KMS-11 (cell line): ENCODE data around the gene ISCU.

ENCODE experiments used
- H2AFZ ChIP-seq: fragments of 200-600 bp; sonication (generic); 2 replicates; pipeline ENCODE4 v1.6.1; 2016; ENCODE audit warnings: antibody characterized with exemption, mixed run types, low read depth
- H3K27ac ChIP-seq: fragments of 200-600 bp; sonication (generic); 2 replicates; pipeline ENCODE4 v1.6.1; 2016; ENCODE audit warnings: mild to moderate bottlenecking, mixed run types
- H3K27me3 ChIP-seq: fragments of 200-600 bp; sonication (generic); 2 replicates; pipeline ENCODE4 v1.6.1; 2017; ENCODE audit warnings: mild to moderate bottlenecking, low read depth, mixed run types, moderate library complexity; ENCODE audit not compliant: insufficient read depth
- H3K36me3 ChIP-seq: fragments of 200-600 bp; sonication (generic); 2 replicates; pipeline ENCODE4 v1.6.1; 2017; ENCODE audit warnings: mild to moderate bottlenecking, mixed run types; ENCODE audit not compliant: insufficient read depth
- H3K4me1 ChIP-seq: fragments of 200-600 bp; sonication (generic); 2 replicates; pipeline ENCODE4 v1.6.1; 2016; ENCODE audit warnings: mild to moderate bottlenecking, low read depth, mixed run types; ENCODE audit not compliant: poor library complexity, severe bottlenecking
- H3K4me2 ChIP-seq: fragments of 200-600 bp; sonication (generic); 2 replicates; pipeline ENCODE4 v1.7.0; 2016; ENCODE audit warnings: mild to moderate bottlenecking, mixed run types
- H3K4me3 ChIP-seq: fragments of 200-600 bp; sonication (generic); IDR thresholded peaks from 2 replicates; pipeline ENCODE4 v1.6.1; 2017; ENCODE audit warnings: low read depth, low read length, mixed read lengths; ENCODE audit not compliant: insufficient read depth
- H3K79me2 ChIP-seq: fragments of 200-600 bp; sonication (generic); 2 replicates; pipeline ENCODE4 v1.6.1; 2016; ENCODE audit warnings: low read depth, mixed run types; ENCODE audit not compliant: insufficient read depth
- H3K9ac ChIP-seq: fragments of 200-600 bp; sonication (generic); 2 replicates; pipeline ENCODE4 v1.6.1; 2016; ENCODE audit warnings: mild to moderate bottlenecking, mixed run types
- H4K20me1 ChIP-seq: fragments of 200-600 bp; sonication (generic); 2 replicates; pipeline ENCODE4 v1.6.1; 2016; ENCODE audit warnings: mild to moderate bottlenecking, mixed run types; ENCODE audit not compliant: insufficient read depth
- TF ChIP-seq, protein P1 (sequence below): fragments of 200-600 bp; sonication (generic); conservative IDR thresholded peaks from 2 replicates; pipeline ENCODE4 v1.6.1; 2017; ENCODE audit warnings: low read depth, mild to moderate bottlenecking, antibody characterized with exemption, low read length, moderate library complexity, mixed read lengths

The ISCU gene

GRCh38 chr12:108582978-108583770 lies 20.8 kb downstream of the ISCU start:
- H3K36me3 ChIP-seq = no peaks in the 10 kb centered on the region
- H4K20me1 ChIP-seq = no peaks in the 10 kb centered on the region
- TF ChIP-seq, protein P1, sequence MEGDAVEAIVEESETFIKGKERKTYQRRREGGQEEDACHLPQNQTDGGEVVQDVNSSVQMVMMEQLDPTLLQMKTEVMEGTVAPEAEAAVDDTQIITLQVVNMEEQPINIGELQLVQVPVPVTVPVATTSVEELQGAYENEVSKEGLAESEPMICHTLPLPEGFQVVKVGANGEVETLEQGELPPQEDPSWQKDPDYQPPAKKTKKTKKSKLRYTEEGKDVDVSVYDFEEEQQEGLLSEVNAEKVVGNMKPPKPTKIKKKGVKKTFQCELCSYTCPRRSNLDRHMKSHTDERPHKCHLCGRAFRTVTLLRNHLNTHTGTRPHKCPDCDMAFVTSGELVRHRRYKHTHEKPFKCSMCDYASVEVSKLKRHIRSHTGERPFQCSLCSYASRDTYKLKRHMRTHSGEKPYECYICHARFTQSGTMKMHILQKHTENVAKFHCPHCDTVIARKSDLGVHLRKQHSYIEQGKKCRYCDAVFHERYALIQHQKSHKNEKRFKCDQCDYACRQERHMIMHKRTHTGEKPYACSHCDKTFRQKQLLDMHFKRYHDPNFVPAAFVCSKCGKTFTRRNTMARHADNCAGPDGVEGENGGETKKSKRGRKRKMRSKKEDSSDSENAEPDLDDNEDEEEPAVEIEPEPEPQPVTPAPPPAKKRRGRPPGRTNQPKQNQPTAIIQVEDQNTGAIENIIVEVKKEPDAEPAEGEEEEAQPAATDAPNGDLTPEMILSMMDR = no peak
- H3K9ac ChIP-seq = no peak overlapping the region
- H3K4me1 ChIP-seq = peaks cover 11% of the 10 kb centered on the region
- H3K79me2 ChIP-seq = no peaks in the 10 kb centered on the region
- no peak overlapping the region for H3K27ac ChIP-seq
- no peak overlapping the region for H3K4me2 ChIP-seq
- no peak overlapping the region for H3K4me3 ChIP-seq
- H2AFZ ChIP-seq = no peak overlapping the region
- H3K27me3 ChIP-seq = no peaks in the 10 kb centered on the region

GRCh38 chr12:108583991-108584390 lies 21.6 kb downstream of the ISCU start:
- no peak overlapping the region for H3K27ac ChIP-seq

DNA sequence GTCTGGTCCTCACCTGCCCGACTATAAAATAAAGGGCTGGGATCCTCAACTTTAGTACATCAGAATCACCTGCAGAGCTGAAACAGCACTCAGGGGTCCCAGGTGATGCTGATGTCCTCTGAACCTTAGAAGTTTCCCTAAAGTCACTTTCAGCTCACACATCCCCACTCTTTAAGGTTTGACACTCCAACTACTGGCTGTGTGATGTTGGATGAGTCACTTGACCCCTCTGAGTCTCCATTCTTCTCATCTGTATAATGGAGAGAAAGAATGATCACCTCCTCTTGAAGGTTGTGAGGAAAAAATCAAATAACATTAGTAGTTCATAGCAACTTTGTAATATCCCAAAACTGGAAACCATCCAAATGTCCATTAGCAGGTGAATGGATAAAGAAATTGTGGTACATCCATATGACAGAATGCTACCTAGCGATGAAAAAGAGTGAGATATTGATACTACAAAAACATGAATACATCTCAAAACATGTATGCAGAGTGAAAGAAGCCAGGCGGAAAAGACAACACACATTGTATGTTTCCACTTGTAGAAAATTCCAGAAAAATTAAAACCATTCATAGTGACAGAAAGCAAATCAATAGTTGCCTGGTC lies 22.2 kb downstream of the ISCU start:
- Histone ChIP-seq H4K20me1 (no peaks in the 10 kb centered on the region), H3K36me3 (no peaks in the 10 kb centered on the region), H3K27me3 (no peaks in the 10 kb centered on the region), H2AFZ (no peak overlapping the region), H3K27ac (no peak overlapping the region), H3K9ac (no peak overlapping the region), H3K4me3 (no peak overlapping the region), H3K4me1 (peaks cover 18% of the 10 kb centered on the region), H3K79me2 (no peaks in the 10 kb centered on the region), H3K4me2 (no peak overlapping the region)
- TF ChIP-seq, protein P1 = no peak

More at GRCh38 chr12:108583991-108584390, 21.6 kb downstream of the ISCU start:
- H3K36me3 ChIP-seq = no peaks in the 10 kb centered on the region
- no peak overlapping the region for H3K4me3 ChIP-seq
- no peaks in the 10 kb centered on the region for H3K79me2 ChIP-seq
- no peak overlapping the region for H2AFZ ChIP-seq
- peaks cover 15% of the 10 kb centered on the region for H3K4me1 ChIP-seq
- no peaks in the 10 kb centered on the region for H3K27me3 ChIP-seq
- TF ChIP-seq, protein P1 = no peak
- no peaks in the 10 kb centered on the region for H4K20me1 ChIP-seq
- no peak overlapping the region for H3K4me2 ChIP-seq
- no peak overlapping the region for H3K9ac ChIP-seq

GRCh38 chr12:108585864-108586263 lies 23.5 kb downstream of the ISCU start:
- Histone ChIP-seq H3K9ac (no peak overlapping the region), H3K36me3 (no peaks in the 10 kb centered on the region), H3K27me3 (no peaks in the 10 kb centered on the region), H3K4me3 (no peak overlapping the region), H4K20me1 (no peaks in the 10 kb centered on the region), H2AFZ (no peak overlapping the region), H3K4me1 (peaks cover 18% of the 10 kb centered on the region), H3K4me2 (no peak overlapping the region), H3K79me2 (no peaks in the 10 kb centered on the region), H3K27ac (no peak overlapping the region)
- TF ChIP-seq, protein P1 = no peak
